Endothelial cell of umbilical vein (primary cell): ENCODE results near the gene TRPV6. TPM values are rescaled to one million over a fixed set of nuclear protein-coding genes. Genes with fewer than 3 reads are reported as not detected.

Experiments
- BruUV-seq: library from RNA; stranded (reverse); fragments of 400-500 nt; replicated peaks from 2 replicates; lab custom pipeline; 2021; lab: Mats Ljungman, UMichigan
- CTCF ChIA-PET: fragments of 300-600, 350-600 bp; sonication (Branson Sonifier 250); formaldehyde crosslinking; loops from one replicate; lab custom pipeline; 2021; ENCODE audit warnings: antibody characterized with exemption, inconsistent platforms; lab: Charles Lee
- POLR2A ChIA-PET: fragments of 300-600, 350-600 bp; sonication (Branson Sonifier 250); formaldehyde crosslinking; loops from one replicate; lab custom pipeline; 2021; ENCODE audit warnings: antibody characterized with exemption, inconsistent platforms; lab: Charles Lee
- DNase-seq: peaks from one replicate; pipeline ENCODE4 v3.0.0-alpha.2; 2011; ENCODE audit warnings: low read depth, low spot score
- FAIRE-seq: peaks from 2 replicates; lab custom pipeline; 2011; peaks lifted over from hg19 to GRCh38; lab: Jason Lieb, UNC
- H2AFZ ChIP-seq: 2 replicates; pipeline ENCODE4 v1.6.0; 2012; ENCODE audit warnings: low read depth, low read length, control low read depth, inconsistent platforms
- H3K27ac ChIP-seq: 2 replicates; pipeline ENCODE4 v1.5.1; 2011; ENCODE audit warnings: low read depth, mild to moderate bottlenecking, control low read depth, low read length, moderate library complexity; ENCODE audit not compliant: insufficient read depth
- H3K27me3 ChIP-seq, 2 experiments: 2 replicates each; pipeline versions ENCODE4 v1.6.0 to v1.6.1; 2011; ENCODE audit warnings: low read length in 2 of 2, mixed read lengths in 1 of 2; ENCODE audit not compliant: control insufficient read depth in 2 of 2, insufficient read depth in 2 of 2
- H3K36me3 ChIP-seq, 2 experiments: 2 replicates in 1 of 2; 3 replicates in 1 of 2; pipeline ENCODE4 v1.5.1; 2011; ENCODE audit warnings: low read length in 2 of 2, mild to moderate bottlenecking in 1 of 2, moderate library complexity in 1 of 2; ENCODE audit not compliant: control insufficient read depth in 2 of 2, insufficient read depth in 2 of 2; ENCODE audit errors: extremely low read depth in 1 of 2
- H3K4me1 ChIP-seq: 3 replicates; pipeline ENCODE4 v1.5.1; 2011; ENCODE audit warnings: mild to moderate bottlenecking, low read length; ENCODE audit not compliant: control insufficient read depth, insufficient read depth; ENCODE audit errors: extremely low read depth
- H3K4me2 ChIP-seq: 2 replicates; pipeline ENCODE4 v1.6.1; 2011; ENCODE audit warnings: low read length, control low read depth, mixed read lengths; ENCODE audit not compliant: insufficient read depth
- H3K4me3 ChIP-seq, 3 experiments: fragments of 200-600 bp in 1 of 3; sonication (generic), shearing (Covaris generic) in 1 of 3; replicated peaks in 1 of 3; 2 replicates each; pipeline ENCODE4 v1.5.1; 2011 to 2016; ENCODE audit warnings: control low read depth in 3 of 3, low read length in 3 of 3, mild to moderate bottlenecking in 2 of 3, inconsistent platforms in 1 of 3, low read depth in 1 of 3, moderate library complexity in 1 of 3; ENCODE audit not compliant: insufficient read depth in 1 of 3
- H3K79me2 ChIP-seq: 2 replicates; pipeline ENCODE4 v1.6.0; 2012; ENCODE audit warnings: low read length, inconsistent platforms; ENCODE audit not compliant: control insufficient read depth, insufficient read depth
- H3K9ac ChIP-seq: replicated peaks from 2 replicates; pipeline ENCODE3; 2011; ENCODE audit warnings: low read length, control low read depth; ENCODE audit not compliant: insufficient read depth; ENCODE audit errors: extremely low read depth
- H3K9me1 ChIP-seq: replicated peaks from 3 replicates; pipeline ENCODE4 v1.6.0; 2011; ENCODE audit warnings: mild to moderate bottlenecking, low read length; ENCODE audit not compliant: control insufficient read depth, insufficient read depth; ENCODE audit errors: extremely low read depth
- H3K9me3 ChIP-seq: replicated peaks from 2 replicates; pipeline ENCODE4 v1.5.1; 2012; ENCODE audit warnings: low read length, inconsistent platforms; ENCODE audit not compliant: control insufficient read depth, insufficient read depth
- H4K20me1 ChIP-seq: replicated peaks from 2 replicates; pipeline ENCODE3; 2011; ENCODE audit warnings: mild to moderate bottlenecking, low read length; ENCODE audit not compliant: control insufficient read depth, insufficient read depth; ENCODE audit errors: extremely low read depth
- JUN ChIP-seq: IDR thresholded peaks from 2 replicates; pipeline ENCODE4 v1.6.1; 2011; ENCODE audit warnings: borderline replicate concordance, low read depth; ENCODE audit not compliant: insufficient read length, insufficient read depth
- dilution Hi-C: fragments of 300-500 bp; cut with MboI; formaldehyde crosslinking; loops from one replicate; pipeline ENCODE4 v1.15.0; 2019; ENCODE audit warnings: low sequenced_read_pairs; ENCODE audit not compliant: extremely low pct_ligation_motif_present
- intact Hi-C: fragments of 100-400 bp; cut with micrococcal nuclease; formaldehyde crosslinking; loops from one replicate; pipeline ENCODE4 v1.10.0; 2022
- polyA plus RNA-seq, 4 experiments: library from polyadenylated mRNA; depleted of rRNA in 3 of 4; stranded (reverse) in 3 of 4; unstranded in 1 of 4; fragments of >200 nt; gene quantifications; 2 replicates each; pipeline versions ENCODE4 v1.2.1 to v1.2.3, GENCODE V29; 2011 to 2012; ENCODE audit warnings: missing spikeins in 1 of 4
- total RNA-seq: library from RNA; stranded (reverse); gene quantifications from 2 replicates; pipeline ENCODE4 v1.2.3, GENCODE V29; 2021
- TF ChIP-seq, protein P1 (sequence below), 2 donors: IDR thresholded peaks; 1 replicate in 1 of 2; 2 replicates in 1 of 2; pipeline ENCODE4 v1.5.1; 2011; ENCODE audit warnings: low read length in 2 of 2, mild to moderate bottlenecking in 2 of 2, moderate library complexity in 2 of 2, control low read depth in 1 of 2, inconsistent platforms in 1 of 2, low read depth in 1 of 2; ENCODE audit not compliant: insufficient read depth in 1 of 2; ENCODE audit errors: extremely low read depth in 1 of 2

Gene TRPV6
- total and polyA plus RNA-seq, 2 donors (not counting 3 experiments of a cell fraction or from before 2014, with no cell fraction given), result not detected

DNA sequence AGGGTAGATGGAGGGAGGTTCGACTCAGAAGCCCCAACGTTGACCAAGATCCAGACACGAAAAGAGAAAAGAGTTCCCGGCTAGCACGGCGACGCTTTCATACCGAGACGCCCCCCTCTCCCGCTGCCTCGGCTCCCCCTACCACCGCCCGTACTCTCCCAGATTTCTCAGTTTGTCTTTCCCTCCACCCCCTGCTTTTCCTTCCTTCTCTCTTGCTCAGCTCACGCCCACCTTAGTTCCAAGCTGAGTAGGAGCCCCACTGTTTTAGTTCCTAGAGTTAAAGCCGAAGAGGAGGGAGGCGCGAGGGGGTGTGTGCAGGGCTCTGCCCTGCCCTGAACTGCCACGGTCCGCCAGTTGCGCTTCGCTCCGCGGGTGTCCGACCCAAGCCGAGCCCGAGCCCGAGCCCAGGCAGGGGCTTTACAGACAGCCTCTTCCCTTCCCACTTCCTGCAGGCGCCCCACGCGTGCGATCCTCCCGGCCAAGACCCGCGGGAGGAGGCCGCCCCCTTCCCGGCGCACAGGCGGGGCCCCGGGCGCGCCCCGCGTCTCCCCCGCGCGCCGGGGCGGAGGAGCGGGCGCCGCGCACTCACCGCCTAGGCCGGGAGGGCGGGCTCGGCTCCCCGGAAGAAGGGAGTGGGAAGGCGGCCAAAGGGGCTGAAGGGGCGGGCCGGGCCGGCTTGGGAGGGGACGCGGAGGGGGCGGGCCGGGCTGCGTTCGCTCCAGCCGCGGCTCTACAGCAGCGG lies 31.0 kb downstream of the TRPV6 start, which contains the start of gene EPHB6:
Gene EPHB6 (plus strand): TSS at position 705 of the 742 bp plus-strand sequence. CDS start 8,152 bp downstream, outside the sequence.
- Histone ChIP-seq H2AFZ (peak within 1 kb of the TSS; percentile 96), H3K27ac (no peak within 1 kb of the TSS), H3K27me3 (peaks cover 7 to 10% of the 10 kb centered on the region in 2 experiments), H3K4me3 (peak within 1 kb of the TSS; percentile 48 to 73 (median 65)), H3K79me2 (no peaks in the 10 kb centered on the region), H3K9me3 (no peaks in the 10 kb centered on the region), H3K9ac (peak within 1 kb of the TSS; percentile 2), H3K4me1 (peaks cover 3% of the 10 kb centered on the region), H3K9me1 (no peaks in the 10 kb centered on the region), H4K20me1 (no peaks in the 10 kb centered on the region), H3K4me2 (peak within 1 kb of the TSS; percentile 82), H3K36me3 (no peaks in the 10 kb centered on the region)
- FAIRE-seq, result peak; percentile 55
- BruUV-seq, result no TSS peak
- no peak for TF ChIP-seq JUN
- TF ChIP-seq, protein P1, sequence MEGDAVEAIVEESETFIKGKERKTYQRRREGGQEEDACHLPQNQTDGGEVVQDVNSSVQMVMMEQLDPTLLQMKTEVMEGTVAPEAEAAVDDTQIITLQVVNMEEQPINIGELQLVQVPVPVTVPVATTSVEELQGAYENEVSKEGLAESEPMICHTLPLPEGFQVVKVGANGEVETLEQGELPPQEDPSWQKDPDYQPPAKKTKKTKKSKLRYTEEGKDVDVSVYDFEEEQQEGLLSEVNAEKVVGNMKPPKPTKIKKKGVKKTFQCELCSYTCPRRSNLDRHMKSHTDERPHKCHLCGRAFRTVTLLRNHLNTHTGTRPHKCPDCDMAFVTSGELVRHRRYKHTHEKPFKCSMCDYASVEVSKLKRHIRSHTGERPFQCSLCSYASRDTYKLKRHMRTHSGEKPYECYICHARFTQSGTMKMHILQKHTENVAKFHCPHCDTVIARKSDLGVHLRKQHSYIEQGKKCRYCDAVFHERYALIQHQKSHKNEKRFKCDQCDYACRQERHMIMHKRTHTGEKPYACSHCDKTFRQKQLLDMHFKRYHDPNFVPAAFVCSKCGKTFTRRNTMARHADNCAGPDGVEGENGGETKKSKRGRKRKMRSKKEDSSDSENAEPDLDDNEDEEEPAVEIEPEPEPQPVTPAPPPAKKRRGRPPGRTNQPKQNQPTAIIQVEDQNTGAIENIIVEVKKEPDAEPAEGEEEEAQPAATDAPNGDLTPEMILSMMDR (IDR thresholded peaks at IDR 0.05; ENCODE audit: extremely low read depth in 1 of 2, insufficient read depth in 1 of 2, low read depth in 1 of 2, low read length in 2 of 2), result no peak
- ChIA-PET POLR2A (no interaction called here), CTCF (interaction anchor here (0.5 to 3.6 kb wide), 15 partner anchors 12 to 386 kb away, joined by 3 to 33 read pairs (median 4); no protein-coding TSS in a partner anchor)
- DNase-seq, result no peak
- intact Hi-C loops, result loop anchor here (1.0 to 5.0 kb wide), 5 partner anchors 12 to 361 kb away; no protein-coding TSS in a partner anchor
- dilution Hi-C loops, result no loop called here
